GM19372 (cell line): ENCODE measurements around the gene TRIM17.

Experiments
- ATAC-seq: cut with Tn5 transposase; IDR thresholded peaks from one replicate; pipeline ENCODE4 v1.9.1; 2021; ENCODE audit warnings: mild to moderate bottlenecking, low read depth, moderate library complexity; ENCODE audit not compliant: unreplicated experiment

Gene TRIM17

DNA sequence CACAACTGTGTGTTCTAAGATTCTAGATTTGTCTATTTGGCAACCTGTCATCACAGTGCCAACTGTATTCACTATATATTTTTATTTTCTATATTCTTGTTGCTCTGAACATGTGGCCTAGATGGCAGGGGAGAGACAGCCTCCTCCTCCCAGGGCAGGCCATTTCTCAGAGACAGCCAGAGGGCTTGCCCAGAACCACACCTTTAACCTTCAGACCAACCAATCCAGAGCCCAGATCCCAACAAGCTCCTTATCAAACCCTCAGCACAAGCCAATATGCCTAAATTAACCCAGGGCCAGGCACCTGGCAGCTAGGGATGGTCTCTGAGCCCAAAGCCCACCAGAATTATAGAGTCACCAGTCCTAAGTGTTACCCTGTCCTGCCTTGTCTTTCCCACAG lies 29.3 kb downstream of the TRIM17 start:
- no peak for ATAC-seq

DNA sequence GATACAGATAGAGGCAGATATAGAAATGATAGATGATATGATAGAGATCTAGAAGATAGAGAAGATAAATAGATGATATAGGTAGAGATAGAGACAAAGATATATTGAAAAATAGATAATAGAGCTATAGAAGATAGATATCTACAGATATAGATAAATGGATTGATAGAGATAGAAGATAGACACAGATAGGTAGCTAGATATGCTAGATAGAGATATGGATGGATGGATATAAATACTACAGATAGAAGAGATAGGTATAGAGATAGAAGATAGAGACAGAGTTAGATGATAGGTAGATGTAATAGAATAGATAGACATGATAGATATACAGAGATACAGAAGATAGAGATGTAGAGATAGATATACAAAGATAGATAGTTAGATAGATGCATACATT lies 31.4 kb downstream of the TRIM17 start:
- no peak for ATAC-seq

DNA sequence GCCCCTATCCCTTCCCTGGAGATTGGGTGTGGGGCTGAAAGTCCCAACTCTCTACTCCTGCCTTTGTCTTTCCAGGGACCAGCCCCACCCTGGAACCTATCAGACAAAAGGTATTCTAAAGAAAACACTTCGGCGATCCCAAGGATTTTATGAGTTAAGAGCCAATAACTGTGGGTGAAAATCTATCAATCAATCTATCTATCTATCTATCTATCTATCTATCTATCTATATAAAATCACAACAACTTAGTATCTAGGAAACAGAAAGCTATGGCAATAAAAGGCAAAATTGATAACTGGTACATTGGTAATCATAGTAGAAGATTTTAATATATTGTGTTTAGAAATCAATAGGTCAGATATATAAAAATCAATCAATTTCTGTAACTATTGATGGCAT lies 32.9 kb downstream of the TRIM17 start:
- no peak for ATAC-seq

- no peak for ATAC-seq
Measured at GRCh38 chr1:228381356-228381755, 35.3 kb downstream of the TRIM17 start.

- ATAC-seq, result no peak
Measured at GRCh38 chr1:228379666-228380065, 37.0 kb downstream of the TRIM17 start.

DNA sequence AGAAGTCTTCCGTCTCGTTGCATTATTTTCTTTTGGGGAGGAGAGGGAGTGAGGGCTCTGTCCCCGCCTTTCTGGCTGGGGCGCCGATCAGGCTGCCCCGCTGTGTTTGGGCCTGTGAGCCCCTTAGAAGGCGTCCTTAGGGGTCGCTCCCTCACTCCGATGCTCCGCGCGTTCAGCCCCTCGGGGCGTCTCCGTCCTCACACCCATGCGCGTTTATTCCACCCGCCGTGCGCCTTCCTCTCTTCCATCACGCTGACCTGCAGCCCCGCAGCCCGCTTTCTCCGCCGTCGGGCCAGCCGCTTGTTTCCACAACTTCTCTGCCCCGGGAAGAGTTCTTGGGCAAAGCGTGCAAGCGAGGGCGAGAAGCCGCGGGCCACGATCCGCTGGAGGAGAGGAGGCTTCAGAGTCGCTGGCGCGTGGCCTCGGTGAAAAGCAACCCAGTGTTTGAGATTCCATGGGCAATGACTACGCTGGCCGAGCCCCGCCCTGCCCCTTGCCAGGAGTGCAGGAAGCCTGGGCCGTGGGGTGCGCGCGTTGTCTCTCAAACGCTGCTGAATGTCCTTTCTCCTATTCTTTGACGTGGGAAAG lies 37.7 kb downstream of the TRIM17 start:
- ATAC-seq, result no peak

DNA sequence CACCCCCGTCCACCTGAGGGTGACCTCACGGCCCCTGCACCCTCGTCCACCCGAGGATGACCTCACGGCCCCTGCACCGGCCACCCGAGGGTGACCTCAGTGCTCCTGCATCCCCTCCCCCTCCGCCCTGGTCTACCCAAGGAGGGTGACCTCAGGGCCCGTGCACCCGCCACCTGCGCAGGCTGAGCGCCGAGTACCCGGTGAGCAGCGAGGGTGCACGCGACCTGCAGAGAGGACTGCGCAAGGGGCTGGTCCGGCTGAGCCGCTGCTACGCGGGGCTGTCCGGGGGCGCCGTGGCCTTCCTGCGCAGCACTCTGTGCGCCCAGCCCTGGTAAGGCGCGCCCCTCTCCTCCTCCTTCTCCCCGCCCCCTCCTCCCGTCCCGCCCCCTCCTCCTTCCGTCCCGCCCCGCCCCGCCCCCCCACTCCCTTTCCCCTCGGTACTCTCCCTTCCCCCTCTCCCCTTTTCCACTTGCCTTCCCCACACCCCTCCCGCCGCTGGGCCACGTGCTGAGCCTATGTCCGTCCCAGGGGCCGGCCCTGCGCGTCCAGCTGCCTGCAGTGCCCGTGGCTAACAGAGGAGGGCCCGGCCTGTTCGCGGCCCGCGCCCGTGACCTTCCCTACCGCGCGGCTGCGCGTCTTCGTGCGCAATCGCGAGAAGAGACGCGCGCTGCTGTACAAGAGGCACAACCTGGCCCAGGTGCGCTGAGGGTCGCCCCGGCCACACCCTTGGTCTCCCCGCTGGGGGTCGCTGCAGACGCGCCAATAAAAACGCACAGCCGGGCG lies 38.4 kb downstream of the TRIM17 start:
- ATAC-seq, result no peak

GRCh38 chr1:228377664-228378089 lies 39.0 kb downstream of the TRIM17 start:
- no peak for ATAC-seq

- no peak for ATAC-seq
Measured at GRCh38 chr1:228376651-228377631, 39.7 kb downstream of the TRIM17 start.

- no peak for ATAC-seq
Measured at GRCh38 chr1:228376262-228376628, 40.4 kb downstream of the TRIM17 start.

DNA sequence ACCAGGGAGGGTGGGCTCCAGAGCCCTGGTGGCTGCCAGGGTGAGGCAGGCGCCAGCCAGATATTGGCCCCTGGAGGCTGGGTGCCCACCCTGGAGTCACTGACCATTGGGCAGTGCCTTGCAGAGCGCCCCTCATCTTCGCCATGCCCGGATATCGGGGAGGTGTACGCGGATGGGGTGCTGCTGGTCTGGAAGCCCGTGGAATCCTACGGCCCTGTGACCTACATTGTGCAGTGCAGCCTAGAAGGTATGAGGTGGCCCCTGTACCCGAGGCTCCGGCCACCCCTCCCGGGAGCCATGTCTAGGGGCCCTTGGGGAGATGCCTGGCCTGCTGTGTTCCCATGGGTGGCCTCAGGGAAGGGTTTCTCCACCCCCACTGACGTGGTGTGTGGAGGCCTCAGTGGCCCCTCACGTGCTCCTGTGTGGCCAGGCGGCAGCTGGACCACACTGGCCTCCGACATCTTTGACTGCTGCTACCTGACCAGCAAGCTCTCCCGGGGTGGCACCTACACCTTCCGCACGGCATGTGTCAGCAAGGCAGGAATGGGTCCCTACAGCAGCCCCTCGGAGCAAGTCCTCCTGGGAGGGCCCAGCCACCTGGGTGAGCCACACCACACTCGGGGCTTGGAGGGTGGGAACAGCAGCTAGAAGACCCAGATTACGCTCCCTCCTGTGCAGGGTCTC lies 40.9 kb downstream of the TRIM17 start:
- ATAC-seq, result no peak

DNA sequence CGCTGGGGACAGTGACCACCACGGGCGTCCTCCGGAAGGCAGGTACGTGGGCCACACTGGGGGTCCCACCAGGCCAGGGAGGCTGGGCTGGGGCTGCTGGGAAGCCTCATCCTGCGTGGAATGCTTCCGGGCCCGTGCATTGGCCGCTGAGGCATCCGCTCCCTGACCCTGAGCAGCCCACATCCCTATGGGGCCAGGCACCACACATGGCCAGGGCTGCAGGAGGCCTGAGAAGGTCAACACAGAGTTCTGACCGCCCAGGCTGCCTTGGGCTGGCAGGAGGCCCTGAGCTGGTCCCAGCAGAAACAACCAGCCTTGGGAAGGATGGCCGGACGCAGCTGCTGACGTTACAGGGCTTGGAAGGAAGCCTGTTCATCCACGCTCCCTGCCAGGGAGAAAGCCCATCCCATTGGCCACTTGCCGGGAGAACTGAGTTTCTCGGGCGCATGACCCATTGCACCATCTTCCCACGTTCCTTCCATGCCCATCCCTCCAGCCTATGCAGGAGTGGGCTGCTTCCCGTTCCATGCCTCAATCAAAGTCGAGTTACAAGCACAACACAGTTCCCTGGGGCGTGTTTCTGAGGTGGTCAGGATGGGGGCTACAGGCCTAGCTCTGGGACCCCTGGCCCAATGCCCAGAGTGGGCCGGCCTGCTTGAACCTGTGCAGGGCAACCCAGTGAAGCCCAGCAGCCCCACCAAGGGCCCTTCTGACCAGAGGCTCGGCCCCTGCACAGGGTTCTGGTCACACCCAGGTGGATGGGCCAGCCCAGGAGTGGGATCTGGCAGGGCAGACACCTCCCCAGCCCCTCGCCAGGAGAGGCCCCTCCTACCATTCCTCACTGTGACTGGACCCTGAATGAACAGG lies 41.7 kb downstream of the TRIM17 start:
- no peak for ATAC-seq

DNA sequence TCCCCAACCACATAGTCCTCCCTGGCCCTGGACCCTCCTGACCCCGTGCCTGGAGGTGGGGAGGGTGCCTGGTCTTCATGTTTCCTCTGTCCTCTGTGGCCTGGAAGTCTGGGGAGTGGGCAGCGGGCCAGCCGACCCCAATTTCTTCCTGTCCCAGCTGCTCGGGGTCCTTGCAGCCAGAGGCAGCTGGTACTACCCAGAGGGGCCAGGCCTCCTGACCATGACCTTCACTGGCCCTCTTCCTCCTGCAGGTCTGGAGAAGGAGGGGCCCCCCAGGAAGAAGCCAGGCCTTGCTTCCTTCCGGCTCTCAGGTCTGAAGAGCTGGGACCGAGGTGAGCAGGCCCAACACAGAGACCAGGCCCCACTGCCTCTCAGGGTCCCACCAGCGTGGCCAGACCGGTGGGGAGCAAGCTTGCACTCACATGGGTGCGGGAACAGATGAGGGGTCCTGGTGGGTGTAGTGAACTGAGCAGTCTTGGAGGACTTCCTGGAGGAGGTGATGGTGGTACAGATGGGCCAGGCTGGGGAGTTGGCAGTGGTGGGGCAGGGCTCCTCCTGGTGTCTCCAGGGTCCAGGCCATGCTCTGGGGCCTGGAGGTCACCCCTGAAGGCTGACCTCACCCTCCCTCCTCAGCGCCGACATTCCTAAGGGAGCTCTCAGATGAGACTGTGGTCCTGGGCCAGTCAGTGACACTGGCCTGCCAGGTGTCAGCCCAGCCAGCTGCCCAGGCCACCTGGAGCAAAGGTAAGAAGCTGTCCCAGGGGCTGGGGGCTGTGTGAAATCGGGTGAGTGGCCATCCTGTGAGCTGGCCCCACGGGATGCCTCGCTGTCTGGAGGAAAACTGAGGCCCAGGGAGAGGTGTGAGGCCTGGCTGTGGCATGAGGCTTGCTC lies 42.7 kb downstream of the TRIM17 start:
- no peak for ATAC-seq

GRCh38 chr1:228373004-228373680 lies 43.5 kb downstream of the TRIM17 start:
- no peak for ATAC-seq

DNA sequence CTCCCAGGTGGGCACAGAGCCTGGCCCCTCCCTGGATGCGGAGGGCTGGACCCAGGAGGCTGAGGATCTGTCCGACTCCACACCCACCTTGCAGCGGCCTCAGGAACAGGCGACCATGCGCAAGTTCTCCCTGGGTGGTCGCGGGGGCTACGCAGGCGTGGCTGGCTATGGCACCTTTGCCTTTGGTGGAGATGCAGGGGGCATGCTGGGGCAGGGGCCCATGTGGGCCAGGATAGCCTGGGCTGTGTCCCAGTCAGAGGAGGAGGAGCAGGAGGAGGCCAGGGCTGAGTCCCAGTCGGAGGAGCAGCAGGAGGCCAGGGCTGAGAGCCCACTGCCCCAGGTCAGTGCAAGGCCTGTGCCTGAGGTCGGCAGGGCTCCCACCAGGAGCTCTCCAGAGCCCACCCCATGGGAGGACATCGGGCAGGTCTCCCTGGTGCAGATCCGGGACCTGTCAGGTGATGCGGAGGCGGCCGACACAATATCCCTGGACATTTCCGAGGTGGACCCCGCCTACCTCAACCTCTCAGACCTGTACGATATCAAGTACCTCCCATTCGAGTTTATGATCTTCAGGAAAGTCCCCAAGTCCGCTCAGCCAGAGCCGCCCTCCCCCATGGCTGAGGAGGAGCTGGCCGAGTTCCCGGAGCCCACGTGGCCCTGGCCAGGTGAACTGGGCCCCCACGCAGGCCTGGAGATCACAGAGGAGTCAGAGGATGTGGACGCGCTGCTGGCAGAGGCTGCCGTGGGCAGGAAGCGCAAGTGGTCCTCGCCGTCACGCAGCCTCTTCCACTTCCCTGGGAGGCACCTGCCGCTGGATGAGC lies 44.3 kb downstream of the TRIM17 start:
- ATAC-seq, result no peak

DNA sequence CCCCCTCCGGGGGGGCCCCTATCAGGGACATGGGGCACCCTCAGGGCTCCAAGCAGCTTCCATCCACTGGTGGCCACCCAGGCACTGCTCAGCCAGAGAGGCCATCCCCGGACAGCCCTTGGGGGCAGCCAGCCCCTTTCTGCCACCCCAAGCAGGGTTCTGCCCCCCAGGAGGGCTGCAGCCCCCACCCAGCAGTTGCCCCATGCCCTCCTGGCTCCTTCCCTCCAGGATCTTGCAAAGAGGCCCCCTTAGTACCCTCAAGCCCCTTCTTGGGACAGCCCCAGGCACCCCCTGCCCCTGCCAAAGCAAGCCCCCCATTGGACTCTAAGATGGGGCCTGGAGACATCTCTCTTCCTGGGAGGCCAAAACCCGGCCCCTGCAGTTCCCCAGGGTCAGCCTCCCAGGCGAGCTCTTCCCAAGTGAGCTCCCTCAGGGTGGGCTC lies 44.9 kb downstream of the TRIM17 start:
- no peak for ATAC-seq
